GM21390 (cell line): ENCODE data around the gene SUMO4.

Experiments
- ATAC-seq: cut with Tn5 transposase; IDR thresholded peaks from one replicate; pipeline ENCODE4 v1.9.1; 2021; ENCODE audit not compliant: unreplicated experiment

Gene SUMO4

DNA sequence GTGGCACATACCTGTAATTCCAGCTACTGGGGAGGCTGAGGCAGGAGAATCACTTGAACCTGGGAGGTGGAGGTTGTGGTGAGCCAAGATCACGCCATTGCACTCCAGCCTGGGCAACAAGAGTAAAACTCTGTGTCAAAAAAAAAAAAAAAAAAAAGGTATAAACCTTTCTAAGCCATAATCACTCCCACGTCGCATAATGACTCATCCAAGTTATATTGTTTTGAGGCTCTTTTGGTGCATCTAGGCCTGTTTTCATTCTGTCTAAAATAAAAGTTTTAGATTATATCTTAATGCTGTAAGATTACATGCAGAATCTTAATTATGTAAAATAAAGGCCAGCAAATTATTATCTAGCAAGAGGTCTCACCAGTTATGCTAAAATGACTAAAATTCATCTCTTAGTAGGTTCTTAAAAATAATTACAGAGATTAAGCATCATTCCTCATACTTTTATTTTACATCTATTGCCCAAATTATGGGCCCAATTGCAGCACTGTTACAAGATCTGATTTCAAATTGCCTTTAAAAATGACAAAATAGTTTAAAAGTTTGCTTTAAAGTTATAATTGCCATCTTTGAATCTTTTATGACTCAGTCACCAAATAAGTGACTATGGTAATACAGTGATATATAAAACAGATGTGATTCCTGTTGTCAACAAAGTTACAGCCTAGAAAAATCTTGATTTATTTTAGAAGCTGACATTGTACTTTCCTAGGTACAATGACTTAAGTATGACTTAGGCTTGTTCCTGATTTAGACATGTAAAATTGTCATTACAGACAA lies 10.4 kb upstream of the SUMO4 start:
- ATAC-seq: no peak

GRCh38 chr6:149392093-149392492 lies 8.0 kb upstream of the SUMO4 start:
- ATAC-seq: no peak

GRCh38 chr6:149392535-149392934 lies 7.5 kb upstream of the SUMO4 start:
- no peak for ATAC-seq

DNA sequence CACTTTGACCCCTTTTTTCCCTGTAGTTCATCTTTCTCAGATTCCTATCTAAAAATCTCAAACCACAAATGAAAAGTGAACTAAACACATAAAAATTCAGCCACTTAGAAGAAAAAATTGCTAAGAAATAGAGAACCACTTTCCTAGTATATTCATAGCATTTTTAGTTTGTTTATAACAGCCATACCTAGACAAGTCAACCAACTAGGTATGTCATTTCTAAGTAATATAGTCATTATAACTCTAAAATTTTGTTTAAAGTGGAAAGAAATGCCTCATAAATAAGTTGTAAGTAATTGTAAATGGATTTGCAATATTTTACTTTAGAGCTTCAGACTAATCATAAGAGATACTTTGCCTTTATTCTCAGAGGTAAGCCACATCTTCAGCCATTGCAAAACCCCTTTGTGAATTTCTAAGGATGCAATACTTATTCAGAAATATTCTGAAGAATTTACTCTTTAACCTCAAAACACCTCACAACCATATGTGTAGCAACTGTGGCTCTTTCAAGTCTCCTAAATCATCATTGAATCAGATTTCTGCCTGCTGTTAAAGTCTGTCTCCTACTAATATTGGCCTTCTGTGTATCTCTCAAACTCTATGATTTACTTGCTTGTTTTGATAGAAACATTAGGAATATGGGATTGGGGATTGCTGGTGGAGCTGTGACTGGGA lies 6.9 kb upstream of the SUMO4 start:
- ATAC-seq: no peak

DNA sequence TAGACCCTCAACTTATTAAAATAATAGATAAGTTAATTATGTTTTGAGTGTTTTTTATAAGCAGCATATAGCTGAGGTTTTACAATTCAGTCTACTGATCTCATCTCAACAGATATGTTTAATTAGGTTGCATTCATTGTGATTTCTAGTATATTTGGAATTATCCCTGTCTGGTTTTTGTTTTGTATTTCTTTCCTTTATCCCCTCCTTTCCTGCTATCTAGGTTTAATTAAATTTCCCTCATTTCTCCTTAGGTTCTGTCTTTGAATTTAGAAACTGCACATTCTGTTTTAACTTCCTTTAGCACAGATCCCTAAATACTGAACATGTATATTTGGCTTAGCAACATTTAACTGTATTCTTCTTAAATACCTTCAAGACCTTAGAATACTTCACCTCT lies 4.9 kb upstream of the SUMO4 start:
- no peak for ATAC-seq

- no peak for ATAC-seq
Observed at GRCh38 chr6:149397384-149397783, 2.7 kb upstream of the SUMO4 start.

- no peak for ATAC-seq
Observed at GRCh38 chr6:149403534-149403933, 3.5 kb downstream of the SUMO4 start.

DNA sequence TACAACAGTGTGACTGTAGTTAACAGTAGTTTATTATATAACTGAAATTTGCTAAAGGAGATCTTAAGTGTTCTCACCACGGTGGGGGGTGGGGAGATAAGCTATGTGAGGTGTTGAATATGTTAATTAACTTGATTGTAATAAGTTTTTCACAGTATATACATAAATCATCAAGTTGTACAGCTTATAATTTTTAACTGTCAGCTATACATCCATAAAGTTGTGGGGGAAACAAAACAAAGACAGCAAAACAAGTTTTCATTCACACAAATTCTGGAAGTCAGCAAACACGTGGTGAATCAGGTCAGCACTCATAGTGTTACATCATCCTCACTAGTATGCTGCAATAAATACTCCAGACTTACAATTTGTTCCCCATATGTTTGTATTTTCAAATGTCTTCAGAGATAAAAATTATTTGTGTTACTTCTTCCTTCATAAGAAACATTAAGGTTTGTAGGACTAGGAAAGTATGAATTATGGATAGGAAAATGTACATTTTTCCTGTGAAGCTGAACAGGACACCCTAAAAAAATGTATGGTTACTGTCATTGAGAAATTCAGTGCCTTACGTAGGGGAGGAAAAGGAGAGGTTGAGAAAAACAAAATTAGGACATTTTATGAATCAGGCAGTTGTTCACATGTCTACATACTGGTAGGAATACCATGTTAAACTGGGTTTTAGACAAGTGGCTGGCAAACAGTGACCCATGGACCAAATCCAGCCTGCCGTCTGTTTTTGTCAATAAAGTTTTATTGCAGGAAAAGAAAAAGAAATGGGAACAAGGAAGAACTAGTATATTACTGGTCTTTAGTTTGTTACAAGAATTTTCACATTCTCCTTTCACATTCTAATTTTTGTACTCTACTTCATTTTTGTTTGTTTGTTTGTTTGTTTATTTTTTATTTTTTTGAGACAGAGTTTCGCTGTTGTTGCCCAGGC lies 6.0 kb downstream of the SUMO4 start:
- no peak for ATAC-seq

GRCh38 chr6:149409617-149410016 lies 9.6 kb downstream of the SUMO4 start:
- ATAC-seq: no peak

- no peak for ATAC-seq
Observed at GRCh38 chr6:149410557-149410956, 10.5 kb downstream of the SUMO4 start.

DNA sequence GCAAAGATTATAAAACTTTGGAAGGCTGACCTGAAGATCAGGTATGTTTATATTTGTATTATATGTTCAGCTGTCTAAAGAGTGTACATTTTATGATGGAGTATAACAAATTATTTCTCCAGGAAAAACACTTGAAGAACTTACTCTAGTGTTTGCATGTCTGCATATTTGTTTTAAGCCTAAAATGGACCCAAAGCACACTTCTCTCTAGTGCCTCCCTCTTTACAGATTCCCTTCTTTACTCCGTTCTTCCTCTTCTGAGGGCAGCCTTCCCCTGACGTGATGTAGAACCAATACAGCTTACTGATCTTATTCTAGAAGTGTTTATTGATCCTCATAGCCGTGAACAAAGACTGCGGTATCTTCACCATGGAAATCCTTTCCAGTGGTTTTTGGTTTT lies 13.9 kb downstream of the SUMO4 start:
- ATAC-seq: no peak

DNA sequence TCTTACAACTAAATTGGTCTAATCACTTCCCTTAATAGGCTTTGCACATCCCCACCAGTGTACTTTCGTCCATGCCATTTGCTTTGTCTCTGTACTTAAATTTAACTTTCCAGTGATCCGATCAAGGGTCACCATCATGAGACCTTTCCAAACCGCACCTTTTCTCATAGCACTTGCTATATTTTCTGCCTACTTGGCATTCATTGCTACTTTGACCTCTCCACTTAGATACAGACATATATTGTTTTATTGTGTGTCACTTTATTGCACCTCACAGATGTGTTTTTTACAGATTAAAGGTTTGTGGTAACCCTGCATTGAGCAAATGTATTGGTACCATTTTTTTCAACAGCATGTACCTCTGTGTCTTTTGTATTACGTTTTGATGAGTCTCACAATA lies 14.8 kb downstream of the SUMO4 start:
- no peak for ATAC-seq

DNA sequence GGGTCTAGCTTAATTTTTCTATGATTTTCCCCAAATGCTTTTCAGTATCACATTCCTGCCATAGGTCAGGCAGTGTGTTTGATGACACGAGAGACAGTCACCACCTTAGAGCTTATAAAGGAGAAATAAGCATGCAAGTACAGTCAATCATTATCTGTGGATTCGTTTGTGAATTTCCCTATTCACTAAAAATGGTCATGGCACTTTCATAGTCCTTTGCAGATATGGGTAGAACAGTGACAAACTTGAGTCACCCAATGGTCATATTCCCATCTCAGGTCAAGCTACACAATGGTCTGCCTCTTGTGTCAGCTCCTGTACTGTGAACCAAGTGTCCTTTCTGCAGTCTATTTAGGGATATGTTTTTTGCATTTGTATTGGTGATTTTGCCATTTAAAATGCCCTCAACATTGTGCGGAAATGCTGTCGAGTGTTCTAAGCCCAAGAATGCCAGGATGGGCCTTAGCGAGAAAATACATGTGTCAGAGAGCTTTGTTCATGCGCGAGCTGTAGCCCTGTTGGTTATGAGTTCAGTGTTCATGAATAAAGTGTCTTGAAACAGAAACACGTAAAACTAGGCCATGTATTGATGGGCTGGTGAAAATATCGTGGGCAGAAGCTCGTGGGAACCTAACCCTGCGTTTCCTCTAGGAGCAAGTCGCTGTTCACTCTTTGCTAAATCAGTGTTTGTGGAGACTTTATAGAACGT lies 19.8 kb downstream of the SUMO4 start:
- no peak for ATAC-seq

- ATAC-seq: no peak
Observed at GRCh38 chr6:149421132-149421531, 21.1 kb downstream of the SUMO4 start.

DNA sequence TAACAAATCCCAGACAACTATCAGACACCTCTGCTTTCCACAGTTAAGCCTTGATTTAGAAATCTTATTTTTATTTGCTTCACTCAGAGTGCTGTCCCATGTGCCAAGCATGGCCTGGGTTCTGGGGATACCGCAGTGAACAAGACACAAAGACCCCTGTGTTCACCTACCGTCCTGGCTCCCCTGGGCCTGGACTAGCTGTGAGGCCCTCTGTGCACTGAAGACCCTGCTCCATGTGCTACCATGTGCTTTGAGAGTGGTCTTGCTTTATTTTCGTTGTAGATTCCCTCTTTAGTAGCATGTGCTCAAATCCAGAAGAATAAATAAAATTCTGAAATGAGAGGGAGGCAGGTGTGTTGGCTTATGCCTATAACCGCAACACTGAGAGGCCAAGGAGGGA lies 22.5 kb downstream of the SUMO4 start:
- no peak for ATAC-seq

- ATAC-seq: no peak
Observed at GRCh38 chr6:149423964-149424440, 23.9 kb downstream of the SUMO4 start.

GRCh38 chr6:149425224-149425623 lies 25.2 kb downstream of the SUMO4 start:
- ATAC-seq: no peak

DNA sequence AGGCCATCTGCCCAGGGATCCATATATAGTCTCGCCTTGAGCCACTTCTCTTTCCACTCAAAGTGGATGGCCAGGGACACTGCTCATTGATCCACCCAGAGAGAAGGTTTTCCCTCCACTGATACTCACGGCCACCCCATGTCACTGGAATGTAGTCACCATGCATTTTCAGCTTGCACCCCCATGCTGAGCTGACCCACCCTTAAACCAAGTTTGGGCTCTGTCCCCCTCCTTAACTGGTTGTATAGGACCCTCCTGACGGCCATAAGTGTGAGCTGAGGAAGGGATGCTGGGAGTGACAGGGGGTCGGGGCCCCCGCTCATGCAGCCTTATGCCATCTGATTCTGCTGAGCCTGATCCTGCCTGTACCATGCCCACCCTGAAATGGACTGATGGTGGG lies 25.7 kb downstream of the SUMO4 start:
- no peak for ATAC-seq

- no peak for ATAC-seq
Observed at GRCh38 chr6:149428606-149429005, 28.5 kb downstream of the SUMO4 start.

- ATAC-seq: no peak
Observed at GRCh38 chr6:149429427-149430360, 29.6 kb downstream of the SUMO4 start.
